H9 (cell line): Measurements from ENCODE around the gene ABHD11. TPM values are rescaled to one million over a fixed set of nuclear protein-coding genes. Genes with fewer than 3 reads are reported as not detected.
A peak's percentile ranks its signal among the peaks of the same experiment; 100 is the strongest.

Source experiments
- DNase-seq: peaks from one replicate; pipeline ENCODE4 v3.0.0-alpha.2; 2017
- H2AFZ ChIP-seq: one replicate; pipeline ENCODE4 v1.6.1; 2013; ENCODE audit warnings: mild to moderate bottlenecking, low read length, control low read depth, moderate library complexity
- H2AK5ac ChIP-seq: 2 replicates; pipeline ENCODE4 v1.6.1; 2013; ENCODE audit warnings: low read length, control low read depth, mixed read lengths; ENCODE audit not compliant: insufficient read length
- H2BK120ac ChIP-seq: one replicate; pipeline ENCODE4 v1.6.1; 2013; ENCODE audit warnings: low read depth, mild to moderate bottlenecking, low read length, control low read depth, inconsistent platforms; ENCODE audit not compliant: poor library complexity, severe bottlenecking
- H2BK12ac ChIP-seq: 2 replicates; pipeline ENCODE4 v1.6.1; 2013; ENCODE audit warnings: low read length, control low read depth, mixed read lengths, low read depth; ENCODE audit not compliant: insufficient read length
- H2BK15ac ChIP-seq: 2 replicates; pipeline ENCODE4 v1.6.1; 2013; ENCODE audit warnings: low read depth, low read length, control low read depth
- H2BK20ac ChIP-seq: one replicate; pipeline ENCODE4 v1.6.1; 2013; ENCODE audit warnings: low read depth, mild to moderate bottlenecking, low read length, control low read depth, inconsistent platforms; ENCODE audit not compliant: poor library complexity, severe bottlenecking
- H2BK5ac ChIP-seq: 2 replicates; pipeline ENCODE4 v1.6.1; 2013; ENCODE audit warnings: low read length, control low read depth, mixed read lengths; ENCODE audit not compliant: insufficient read length
- H3K14ac ChIP-seq: 2 replicates; pipeline ENCODE4 v1.6.1; 2013; ENCODE audit warnings: low read length, control low read depth; ENCODE audit not compliant: insufficient read depth
- H3K18ac ChIP-seq: 2 replicates; pipeline ENCODE4 v1.6.1; 2013; ENCODE audit warnings: low read depth, mild to moderate bottlenecking, mixed read lengths, low read length, control low read depth; ENCODE audit not compliant: insufficient read length
- H3K23ac ChIP-seq: 2 replicates; pipeline ENCODE4 v1.6.1; 2013; ENCODE audit warnings: low read length, control low read depth, mixed read lengths, low read depth; ENCODE audit not compliant: insufficient read length
- H3K23me2 ChIP-seq: 2 replicates; pipeline ENCODE4 v1.6.1; 2013; ENCODE audit warnings: low read depth, mild to moderate bottlenecking, mixed read lengths, low read length, control low read depth; ENCODE audit not compliant: insufficient read length, poor library complexity, severe bottlenecking
- H3K27ac ChIP-seq: 2 replicates; pipeline ENCODE4 v1.5.1; 2013; ENCODE audit warnings: low read length, control low read depth, mixed read lengths, low read depth; ENCODE audit not compliant: insufficient read length
- H3K27me3 ChIP-seq: 2 replicates; pipeline ENCODE4 v1.6.1; 2013; ENCODE audit warnings: low read length, control low read depth, inconsistent platforms; ENCODE audit not compliant: insufficient read depth
- H3K4ac ChIP-seq: 2 replicates; pipeline ENCODE4 v1.6.1; 2013; ENCODE audit warnings: low read depth, mild to moderate bottlenecking, control low read depth, inconsistent platforms, low read length, moderate library complexity
- H3K4me1 ChIP-seq: 2 replicates; pipeline ENCODE4 v1.6.1; 2013; ENCODE audit warnings: low read length, control low read depth, inconsistent platforms; ENCODE audit not compliant: insufficient read depth
- H3K4me2 ChIP-seq: 2 replicates; pipeline ENCODE4 v1.6.1; 2013; ENCODE audit warnings: low read length, control low read depth, mixed read lengths; ENCODE audit not compliant: insufficient read length, insufficient read depth
- H3K56ac ChIP-seq: 2 replicates; pipeline ENCODE4 v1.6.1; 2013; ENCODE audit warnings: low read depth, mild to moderate bottlenecking, mixed read lengths, low read length, control low read depth; ENCODE audit not compliant: insufficient read length
- H3K79me1 ChIP-seq: 2 replicates; pipeline ENCODE4 v1.6.1; 2013; ENCODE audit warnings: low read depth, mild to moderate bottlenecking, moderate library complexity, low read length, control low read depth, inconsistent platforms; ENCODE audit not compliant: insufficient read depth, poor library complexity, severe bottlenecking
- H3K79me2 ChIP-seq: 2 replicates; pipeline ENCODE4 v1.6.1; 2013; ENCODE audit warnings: low read length, control low read depth, inconsistent platforms; ENCODE audit not compliant: insufficient read depth
- H3K9ac ChIP-seq: 2 replicates; pipeline ENCODE4 v1.6.1; 2013; ENCODE audit warnings: low read length, control low read depth, mixed read lengths; ENCODE audit not compliant: insufficient read length; ENCODE audit errors: extremely low read depth
- H3K9me3 ChIP-seq: one replicate; pipeline ENCODE4 v1.6.1; 2013; ENCODE audit warnings: low read depth, low read length, inconsistent platforms; ENCODE audit not compliant: control insufficient read depth
- H3T11ph ChIP-seq: one replicate; pipeline ENCODE4 v1.6.1; 2013; ENCODE audit warnings: mild to moderate bottlenecking, low read length, control low read depth, inconsistent platforms
- H4K20me1 ChIP-seq: one replicate; pipeline ENCODE4 v1.6.1; 2013; ENCODE audit not compliant: control insufficient read depth, insufficient read length, insufficient read depth
- H4K5ac ChIP-seq: 2 replicates; pipeline ENCODE4 v1.6.1; 2013; ENCODE audit warnings: low read depth, mild to moderate bottlenecking, mixed read lengths, low read length, control low read depth; ENCODE audit not compliant: insufficient read length
- H4K8ac ChIP-seq: replicated peaks from 2 replicates; pipeline ENCODE4 v1.6.1; 2013; ENCODE audit warnings: low read length, control low read depth, mixed read lengths, low read depth; ENCODE audit not compliant: insufficient read length
- H4K91ac ChIP-seq: 2 replicates; pipeline ENCODE4 v1.6.1; 2013; ENCODE audit warnings: low read depth, mild to moderate bottlenecking, moderate library complexity, mixed read lengths, low read length, control low read depth; ENCODE audit not compliant: insufficient read length
- H3K27ac Mint-ChIP-seq, 3 experiments: 2 replicates in 2 of 3; 3 replicates in 1 of 3; pipeline ENCODE4 v1.8.0; 2020 to 2021; ENCODE audit warnings: mixed read lengths in 3 of 3, mild to moderate bottlenecking in 1 of 3, moderate library complexity in 1 of 3
- H3K27me3 Mint-ChIP-seq: 2 replicates; pipeline ENCODE4 v1.8.0; 2021; ENCODE audit warnings: low read depth, mild to moderate bottlenecking, moderate library complexity, mixed read lengths
- H3K36me3 Mint-ChIP-seq, 3 experiments: 2 replicates in 2 of 3; 3 replicates in 1 of 3; pipeline ENCODE4 v1.8.0; 2020 to 2021; ENCODE audit warnings: low read depth in 3 of 3, mixed read lengths in 3 of 3; ENCODE audit not compliant: insufficient read depth in 1 of 3
- H3K4me1 Mint-ChIP-seq, 2 experiments: 2 replicates each; pipeline ENCODE4 v1.8.0; 2020; ENCODE audit warnings: mixed read lengths in 2 of 2
- H3K4me3 Mint-ChIP-seq, 2 experiments: 2 replicates in 1 of 2; 3 replicates in 1 of 2; pipeline ENCODE4 v1.8.0; 2020 to 2021; ENCODE audit warnings: mild to moderate bottlenecking in 2 of 2, mixed read lengths in 2 of 2, moderate library complexity in 1 of 2
- H3K9me3 Mint-ChIP-seq, 2 experiments: 2 replicates in 1 of 2; 3 replicates in 1 of 2; pipeline ENCODE4 v1.8.0; 2020; ENCODE audit warnings: mild to moderate bottlenecking in 2 of 2, mixed read lengths in 2 of 2, moderate library complexity in 1 of 2
- CTCF ChIP-seq: fragments of 200-600 bp; sonication (generic); conservative IDR thresholded peaks from 3 replicates; pipeline ENCODE4 v1.8.0; 2021; ENCODE audit warnings: antibody characterized with exemption, mild to moderate bottlenecking
- WGBS: extraction: QIAGEN DNeasy Blood & Tissue Kit; methylation state at CpG from one replicate; pipeline ENCODE4 v1.1.7; 2013; ENCODE audit warnings: missing lambda C conversion rate, low lambda C conversion rate, mixed read lengths; ENCODE audit not compliant: insufficient read length; ENCODE audit errors: extremely low coverage; 5-methylcytosine and 5-hydroxymethylcytosine counted together
- total RNA-seq: library from RNA; stranded (reverse); gene quantifications from 2 replicates; pipeline ENCODE4 v1.2.1, GENCODE V29; 2021

ABHD11 gene
- total RNA-seq, 1 experiment from 2014 or later = 34.4 TPM

- no peak overlapping the region for H4K91ac ChIP-seq
- no peak for TF ChIP-seq CTCF
- H3K27me3 Mint-ChIP-seq = peaks cover 38% of the 10 kb centered on the region
- H2BK120ac ChIP-seq = no peak overlapping the region
- H3K4me1 ChIP-seq = no peaks in the 10 kb centered on the region
- H4K20me1 ChIP-seq = no peaks in the 10 kb centered on the region
- H3K27ac Mint-ChIP-seq = no peak overlapping the region
- H2BK5ac ChIP-seq = no peak overlapping the region
- no peak overlapping the region for H4K8ac ChIP-seq
- H3K14ac ChIP-seq = no peak overlapping the region
- no peak overlapping the region for H3K4me2 ChIP-seq
- no peak overlapping the region for H3K27ac ChIP-seq
- no peak overlapping the region for H3K18ac ChIP-seq
- peaks cover 0 to 7% of the 10 kb centered on the region in 2 experiments; a peak in 2 of 4 replicates for H3K4me1 Mint-ChIP-seq
- no CpG with 5 or more reads among the region's 10 CpGs for WGBS
- H4K5ac ChIP-seq = no peak overlapping the region
- H2BK12ac ChIP-seq = no peak overlapping the region
- H3K56ac ChIP-seq = no peak overlapping the region
- H3K9me3 Mint-ChIP-seq = no peaks in the 10 kb centered on the region; a peak in 1 of 5 replicates
- no peak overlapping the region for H2BK20ac ChIP-seq
- peaks cover 0 to 2% (median 0%) of the 10 kb centered on the region in 3 experiments; a peak in 2 of 7 replicates for H3K36me3 Mint-ChIP-seq
- peak overlapping the region; percentile 58 to 66; a peak in 4 of 5 replicates for H3K4me3 Mint-ChIP-seq
- no peaks in the 10 kb centered on the region for H3K79me2 ChIP-seq
- H2AK5ac ChIP-seq = no peak overlapping the region
- no peak overlapping the region for H3K9ac ChIP-seq
- H3K23ac ChIP-seq = no peak overlapping the region
- no peaks in the 10 kb centered on the region for H3K9me3 ChIP-seq
- H3K4ac ChIP-seq = no peak overlapping the region
- peaks cover 9% of the 10 kb centered on the region for H3K23me2 ChIP-seq
- H2BK15ac ChIP-seq = no peak overlapping the region
- DNase-seq = no peak
- no peaks in the 10 kb centered on the region for H3K79me1 ChIP-seq
- no peak overlapping the region for H2AFZ ChIP-seq
- no peak overlapping the region for H3T11ph ChIP-seq
- H3K27me3 ChIP-seq = peaks cover 3% of the 10 kb centered on the region; the same call in 1 of the 2 replicates
Measured at GRCh38 chr7:73717991-73718405, 20.6 kb downstream of the ABHD11 start.
